ENCODE results near the gene SMAD9.

Gene SMAD9

DNA sequence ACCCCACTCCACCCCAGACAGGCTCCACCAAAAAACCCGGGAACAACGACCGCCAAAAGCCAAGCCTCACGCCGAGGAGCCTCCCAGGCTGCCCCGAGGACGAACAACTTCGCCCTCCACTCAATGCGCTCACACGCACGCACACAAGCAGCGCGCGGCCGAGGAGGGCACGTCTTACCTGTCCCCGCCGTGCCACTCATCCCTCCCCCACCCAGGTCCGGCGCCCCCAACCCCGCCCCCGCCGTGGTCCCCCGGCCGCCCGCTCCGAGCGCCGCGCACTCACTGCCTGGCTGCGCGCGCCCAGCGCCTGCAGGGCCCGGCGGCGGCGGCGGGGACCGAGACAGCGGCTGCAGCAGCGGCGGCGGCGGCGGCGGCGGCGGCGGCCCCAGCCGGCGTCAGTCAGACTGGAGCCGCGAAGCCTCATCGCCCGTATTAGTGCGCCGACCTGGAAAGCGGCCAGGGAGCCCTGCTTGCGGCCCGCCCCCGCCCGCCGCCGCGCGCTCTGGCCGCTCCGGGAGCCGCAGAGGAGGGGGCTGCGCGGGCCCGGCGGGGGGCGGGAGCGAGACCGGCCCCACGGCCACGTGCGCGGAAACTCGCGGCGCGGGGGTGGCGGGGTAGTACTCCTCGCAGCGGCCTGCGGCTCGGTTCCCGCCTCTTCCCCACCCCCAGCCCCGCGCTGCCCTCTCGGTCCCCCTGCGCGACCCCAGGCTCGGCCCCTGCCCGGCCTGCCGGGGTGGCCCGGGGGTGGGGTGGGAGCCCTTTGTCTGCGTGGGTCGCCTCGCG lies at the start of gene SMAD9:
SMAD9 (minus strand) TSS at position 406 of the 783 bp plus-strand sequence. CDS start 40,549 bp downstream, outside the sequence.
- no peak for DNase-seq

DNA sequence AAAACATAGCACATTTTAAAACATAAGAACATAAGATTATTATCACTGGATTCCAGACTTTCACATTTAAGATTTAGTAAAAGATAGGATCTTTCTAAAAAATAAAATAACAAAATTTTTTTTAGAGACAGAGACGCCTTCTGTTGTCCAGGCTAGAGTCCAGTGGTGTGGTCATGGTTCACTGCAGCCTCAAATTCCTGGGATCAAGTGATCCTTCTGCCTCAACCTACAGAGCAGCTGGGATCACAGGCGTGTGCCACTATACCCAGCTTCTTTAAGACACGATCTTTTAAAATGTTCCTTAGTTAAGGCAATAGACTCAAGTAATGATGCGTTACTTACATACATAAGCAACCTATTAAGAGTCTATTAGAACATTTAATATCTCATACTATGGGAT lies 46.4 kb upstream of the SMAD9 start:
- DNase-seq: no peak

DNA sequence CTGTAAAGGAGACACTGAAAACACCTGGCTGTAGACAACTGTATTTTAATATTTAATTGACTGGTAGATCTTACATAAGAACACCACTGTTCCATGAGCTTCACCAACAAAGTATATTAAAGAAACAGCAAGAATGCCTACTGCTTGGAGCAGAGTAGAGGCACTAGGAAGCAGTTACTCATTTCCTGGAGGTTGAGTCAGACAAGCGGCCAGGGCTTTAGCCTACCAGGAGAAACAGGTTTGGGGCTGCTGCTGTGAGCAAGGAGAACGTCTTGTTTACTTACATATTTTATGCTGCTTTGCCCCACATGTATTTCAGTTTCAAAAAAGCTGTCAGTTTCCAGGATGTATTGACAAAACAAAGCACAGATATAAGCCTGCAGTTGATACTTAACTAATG lies 45.7 kb upstream of the SMAD9 start:
- no peak for DNase-seq

DNA sequence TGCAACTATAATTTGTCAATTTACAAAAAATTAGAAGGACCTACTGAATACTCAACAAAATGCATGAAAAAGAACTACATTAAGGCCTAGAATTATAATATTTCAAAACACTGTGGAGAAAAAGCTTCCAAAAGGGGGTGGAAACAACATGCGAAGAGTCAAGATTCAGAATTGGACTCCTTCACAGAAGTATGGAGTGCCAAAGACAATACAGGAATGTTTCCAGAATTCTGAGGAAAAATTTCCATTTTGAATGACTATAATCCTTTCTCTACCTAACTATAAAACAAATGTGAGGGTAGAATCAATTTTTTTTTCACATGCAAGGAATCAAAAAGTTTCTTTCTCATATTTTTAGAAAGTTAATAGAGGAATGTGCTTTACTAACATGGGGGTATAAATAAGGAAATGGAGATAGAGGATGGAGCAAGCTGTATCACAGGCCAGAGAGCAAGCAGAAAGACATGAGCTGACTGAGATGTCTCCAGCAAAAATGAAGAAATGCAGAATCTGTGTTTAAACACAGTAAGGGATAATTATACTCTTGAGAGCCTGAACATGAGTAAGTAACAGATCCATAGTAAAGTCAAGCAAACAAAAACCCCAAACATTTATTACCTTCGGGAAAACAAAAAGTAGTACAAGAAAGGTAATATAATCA lies 39.5 kb upstream of the SMAD9 start:
- DNase-seq: no peak

DNA sequence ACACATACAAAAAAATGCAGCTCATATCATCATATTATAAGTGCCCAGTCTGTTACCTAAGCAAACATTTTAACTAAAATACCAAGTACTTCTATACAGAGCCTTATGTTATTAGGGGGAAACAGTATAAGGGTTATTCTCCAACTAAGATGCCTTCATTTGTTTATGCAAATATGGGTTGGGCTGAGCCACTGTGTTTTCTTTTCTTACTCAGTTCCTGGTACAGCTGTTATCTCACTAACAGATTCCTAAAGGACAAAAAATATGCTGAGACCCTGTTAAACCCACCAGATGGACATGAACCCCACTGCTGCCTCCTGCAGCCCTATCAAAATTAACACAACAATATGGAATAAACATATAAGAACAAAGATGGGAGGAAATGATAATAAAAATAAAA lies 34.5 kb upstream of the SMAD9 start:
- DNase-seq: no peak

DNA sequence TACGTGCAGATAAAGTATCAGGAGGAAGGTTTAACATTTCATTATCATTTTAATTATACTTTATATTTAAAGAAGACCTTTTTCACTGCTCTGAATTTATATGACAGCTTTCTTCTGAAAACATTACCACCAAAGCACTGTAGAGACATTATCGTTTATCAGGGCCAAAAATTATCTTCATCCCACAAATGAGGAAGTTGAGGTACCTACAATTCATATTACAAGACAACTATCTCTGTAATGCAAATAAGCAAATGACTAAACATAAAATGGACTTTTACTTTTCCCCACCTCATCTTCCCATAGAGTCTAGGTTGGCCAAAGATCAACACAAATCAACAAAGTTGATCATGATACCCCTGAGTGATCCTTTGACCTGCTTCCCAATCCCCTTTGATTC lies 30.9 kb upstream of the SMAD9 start:
- DNase-seq: no peak

DNA sequence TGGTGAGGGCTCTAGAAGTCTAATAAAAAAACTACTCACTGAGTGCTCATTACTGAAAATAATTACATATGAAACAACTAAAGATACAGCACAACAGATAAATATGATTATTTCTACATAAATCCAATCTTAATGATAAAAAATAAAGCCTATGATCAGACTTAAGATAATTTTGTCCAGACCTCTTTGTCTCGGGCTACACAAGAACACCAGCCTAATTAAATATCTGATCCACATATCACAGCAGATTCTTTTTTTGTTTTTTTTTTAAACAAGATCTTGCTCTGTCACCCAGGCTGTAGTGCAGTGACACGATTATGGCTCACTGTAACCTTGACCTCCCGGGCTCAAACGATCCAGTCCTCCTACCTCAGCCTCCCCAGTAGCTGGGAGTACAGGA lies 30.3 kb upstream of the SMAD9 start:
- DNase-seq: no peak

DNA sequence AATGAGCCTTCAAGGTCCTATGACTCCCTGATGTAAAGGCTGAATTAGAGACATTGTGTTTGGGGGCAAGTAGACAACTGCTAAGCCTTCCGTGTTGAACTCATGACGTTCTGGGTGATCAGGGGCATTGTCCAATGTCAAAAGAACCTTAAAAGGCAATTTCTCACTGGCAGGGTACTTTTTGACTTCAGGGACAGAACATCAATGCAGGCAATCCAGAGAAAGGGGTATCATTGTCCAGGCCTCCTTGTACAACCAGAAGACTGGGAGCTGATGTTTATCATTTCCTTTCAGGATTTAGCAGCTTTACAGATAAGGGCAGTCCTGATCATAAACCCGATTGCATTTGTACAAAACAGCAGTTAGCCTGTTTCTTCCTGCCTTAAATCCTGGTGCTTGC lies 25.0 kb upstream of the SMAD9 start:
- DNase-seq: no peak

DNA sequence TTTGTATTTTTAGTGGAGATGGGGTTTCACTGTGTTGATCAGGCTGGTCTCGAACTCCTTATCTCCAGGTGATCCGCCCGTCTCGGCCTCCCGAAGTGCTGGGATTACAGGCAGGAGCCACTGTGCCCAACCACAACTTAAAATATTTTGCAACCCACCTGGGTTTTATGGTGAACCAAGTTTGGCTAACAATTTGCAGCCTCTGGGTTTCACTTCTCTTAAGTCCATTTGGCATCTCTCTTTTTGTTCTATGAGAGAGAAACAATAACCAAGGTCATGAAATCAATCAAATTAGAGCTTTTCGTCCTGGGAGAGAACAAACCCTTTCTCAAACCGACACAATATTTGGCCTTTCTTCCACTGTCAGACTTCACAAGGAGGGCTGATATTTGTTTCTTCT lies 5.6 kb upstream of the SMAD9 start:
- DNase-seq: no peak

DNA sequence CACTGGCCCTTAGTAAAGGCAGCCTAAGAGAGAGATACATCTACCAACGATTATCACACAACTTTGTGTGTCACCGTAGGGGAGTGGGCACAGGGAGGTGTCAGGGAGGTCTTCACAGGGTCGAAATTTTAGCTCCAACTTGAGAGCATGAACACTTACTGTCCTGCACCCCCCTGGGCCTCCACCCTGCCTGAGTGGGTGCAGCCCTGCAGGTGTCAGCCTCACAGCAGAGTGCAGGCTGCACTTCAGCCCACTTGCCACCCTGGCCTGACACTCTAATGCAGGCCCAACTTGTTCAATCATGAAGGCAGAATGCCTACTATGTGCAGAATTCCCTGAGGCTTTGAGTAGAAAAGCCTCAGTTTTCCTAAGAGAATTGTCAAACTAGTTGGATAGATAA lies 4.0 kb upstream of the SMAD9 start:
- no peak for DNase-seq

DNA sequence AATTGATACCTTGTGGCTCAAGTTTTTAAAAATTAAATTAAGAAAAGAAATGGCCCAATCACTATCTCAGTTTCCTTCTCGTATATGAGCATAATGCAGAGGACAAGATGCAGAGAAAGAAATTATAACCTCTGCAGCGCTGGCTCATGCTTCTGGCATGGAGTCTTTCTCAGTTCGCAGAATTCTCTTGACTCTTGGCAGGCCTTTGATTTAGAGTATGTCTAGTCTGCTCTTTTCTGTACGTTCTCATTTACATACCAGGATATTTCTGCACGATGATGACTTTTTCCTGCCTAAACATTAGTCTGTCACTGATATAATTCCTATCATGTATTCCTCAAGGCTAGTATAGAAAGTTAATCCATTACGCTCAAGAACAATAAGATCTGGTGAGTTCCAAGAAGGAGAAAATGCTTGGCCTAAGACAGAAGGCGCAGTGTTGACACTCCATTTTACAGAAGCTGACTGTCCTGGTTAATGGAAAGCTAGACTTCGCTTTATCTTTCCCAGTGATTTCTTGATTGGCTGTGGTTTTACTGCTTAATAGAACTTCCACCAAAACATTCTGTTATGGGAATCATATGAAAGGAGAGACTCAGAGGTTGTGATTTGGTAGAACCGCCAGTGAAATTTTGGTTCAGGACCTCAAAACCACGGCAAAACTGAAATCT lies 1.7 kb upstream of the SMAD9 start:
- DNase-seq: no peak

DNA sequence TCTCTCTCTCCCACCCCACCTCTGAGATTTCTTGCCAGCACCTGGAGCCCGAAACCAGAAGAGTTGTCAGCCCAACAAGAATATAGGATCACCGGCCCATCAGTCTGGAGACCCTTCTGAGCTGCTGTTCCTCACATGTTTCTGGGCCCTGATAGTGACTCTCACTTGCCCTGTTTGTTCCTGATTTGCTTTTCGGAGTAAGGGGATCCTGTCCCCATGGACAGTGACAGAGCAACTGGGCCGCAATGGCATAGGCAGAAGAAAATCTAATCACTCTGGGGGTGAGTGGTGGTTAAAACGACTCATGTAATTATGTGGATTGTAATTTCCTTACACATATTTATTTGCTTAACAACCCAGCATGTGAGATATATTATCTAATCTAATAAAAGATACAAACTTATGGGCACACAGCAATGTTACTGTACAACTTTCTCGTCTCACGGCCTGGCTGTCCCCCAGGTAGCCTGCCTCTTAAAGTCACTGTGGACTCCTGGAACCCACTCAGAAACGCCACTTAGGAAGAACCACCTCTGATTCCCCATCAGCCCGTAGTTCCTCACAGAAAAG lies 663 bp upstream of the SMAD9 start:
- no peak for DNase-seq

DNA sequence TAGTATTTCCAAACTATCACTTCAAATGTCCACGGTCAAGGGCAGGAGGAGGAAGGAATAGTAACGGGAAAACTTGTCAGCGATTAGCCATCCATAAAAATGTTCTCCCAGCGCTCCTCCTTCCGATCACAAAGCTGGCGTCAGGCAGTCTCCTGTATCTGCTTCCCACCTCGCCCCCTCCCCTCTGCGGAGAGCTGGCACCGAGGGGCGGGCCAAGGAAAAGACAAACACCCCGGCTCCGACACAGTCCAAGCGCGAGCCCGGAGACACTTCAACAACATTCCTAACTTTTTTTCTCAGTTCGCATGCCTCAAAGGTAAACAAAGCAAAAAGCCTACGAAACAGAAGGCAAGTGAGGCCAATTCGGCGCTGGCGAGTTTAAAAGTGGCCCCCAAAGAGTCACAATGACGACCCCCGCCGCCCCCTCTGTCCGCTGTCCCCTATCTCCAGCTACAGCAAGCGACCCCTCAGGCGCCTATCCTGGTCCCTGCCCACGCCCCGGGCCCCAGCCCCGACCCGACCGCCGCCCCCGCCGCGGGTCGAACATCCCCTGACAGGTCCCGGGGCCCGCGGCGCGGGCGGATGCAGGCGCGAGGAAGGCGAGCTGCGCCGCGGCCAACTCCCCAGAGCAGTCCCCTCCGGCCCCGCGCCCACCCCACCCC lies 736 bp downstream of the SMAD9 start:
- no peak for DNase-seq

DNA sequence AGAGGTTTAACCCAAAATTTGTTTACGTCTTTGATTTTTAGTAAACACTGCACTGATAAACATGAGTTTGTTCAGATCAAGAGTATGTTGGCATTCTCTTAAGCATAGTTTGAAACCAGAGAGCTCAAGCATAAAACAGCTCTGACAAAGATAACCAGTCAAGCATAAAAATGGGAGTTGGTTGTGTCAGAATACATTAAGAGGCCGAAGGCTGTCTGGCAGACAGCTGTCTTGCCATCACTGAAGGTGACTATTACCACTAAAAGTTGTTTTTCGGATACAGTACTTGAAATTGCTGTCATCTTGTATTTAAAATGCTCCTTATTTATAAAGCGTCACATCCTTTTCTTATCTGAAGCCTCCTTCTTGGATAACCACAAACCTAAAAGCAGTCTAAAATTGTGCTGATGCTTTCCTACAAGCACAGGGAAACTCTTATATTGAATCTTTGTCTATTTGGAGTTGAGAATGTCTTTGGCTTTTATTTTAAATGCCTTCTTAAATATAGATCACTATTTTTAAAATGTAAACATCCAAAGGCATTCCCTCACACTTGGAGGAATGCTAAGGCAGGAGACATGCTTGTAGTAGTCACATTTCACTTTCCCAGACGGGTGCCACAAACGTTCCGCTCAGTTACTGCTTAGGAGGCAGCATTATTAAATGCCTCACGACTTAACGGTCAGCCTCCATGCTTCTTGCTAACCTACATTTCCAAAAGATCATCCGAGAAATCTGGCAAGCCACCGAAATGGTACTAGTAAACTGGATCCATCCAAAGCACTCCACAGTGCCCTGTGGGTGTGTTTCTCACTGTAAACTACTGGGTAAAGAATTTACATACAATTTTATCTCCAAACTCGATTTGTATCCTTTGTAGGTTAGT lies 1.5 kb downstream of the SMAD9 start:
- DNase-seq: no peak

DNA sequence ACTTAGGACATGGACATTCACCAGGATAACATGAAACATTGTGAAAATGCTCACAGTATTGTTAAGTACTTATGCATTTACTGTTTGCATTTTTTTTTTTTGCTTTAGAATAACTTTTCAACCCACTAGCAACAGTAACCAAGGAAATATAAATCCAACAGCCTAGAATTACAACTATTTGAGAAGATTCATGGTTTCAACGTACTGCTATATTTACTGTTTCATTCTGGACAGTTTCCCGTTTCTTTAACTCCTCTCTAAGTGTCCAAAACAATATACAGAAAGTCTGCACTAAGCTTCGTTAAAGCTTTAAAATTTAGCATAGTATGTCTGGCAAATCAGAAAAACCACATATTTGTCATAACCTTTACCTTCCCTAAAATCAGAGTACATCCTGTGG lies 2.7 kb downstream of the SMAD9 start:
- DNase-seq: no peak

DNA sequence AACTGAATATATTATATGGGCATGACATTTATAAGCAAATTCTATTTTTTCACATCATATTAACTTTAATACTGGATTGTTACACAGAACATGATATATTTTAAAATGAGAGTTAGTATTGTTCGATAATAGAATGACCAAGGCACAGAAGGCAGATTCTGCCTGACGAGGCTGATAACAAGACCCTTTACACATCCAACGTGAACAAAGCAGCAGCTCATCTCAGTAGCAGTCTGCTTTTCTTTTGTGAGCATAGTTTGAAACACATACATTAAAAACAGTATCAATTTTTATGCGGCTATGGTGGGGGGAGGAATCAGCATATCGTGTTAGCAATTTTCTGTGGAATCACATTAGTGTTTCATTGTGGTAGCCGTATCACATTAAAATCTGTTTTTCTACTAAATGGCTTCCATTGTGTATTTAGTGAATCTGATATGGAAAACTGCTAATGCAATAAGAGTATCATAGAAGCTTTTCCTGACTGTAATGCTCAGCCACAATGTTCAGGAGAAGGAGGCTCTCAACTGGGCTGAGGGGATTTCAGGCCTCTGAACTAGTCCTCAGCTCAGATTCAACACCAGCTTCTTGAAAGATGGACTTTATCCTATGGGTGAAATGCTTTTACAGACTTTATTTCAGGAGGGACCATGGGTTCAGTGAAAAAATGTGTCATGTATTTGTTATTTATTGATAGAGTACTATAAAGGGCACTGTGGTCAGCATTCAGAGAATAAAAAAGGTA lies 4.0 kb downstream of the SMAD9 start:
- DNase-seq: no peak

DNA sequence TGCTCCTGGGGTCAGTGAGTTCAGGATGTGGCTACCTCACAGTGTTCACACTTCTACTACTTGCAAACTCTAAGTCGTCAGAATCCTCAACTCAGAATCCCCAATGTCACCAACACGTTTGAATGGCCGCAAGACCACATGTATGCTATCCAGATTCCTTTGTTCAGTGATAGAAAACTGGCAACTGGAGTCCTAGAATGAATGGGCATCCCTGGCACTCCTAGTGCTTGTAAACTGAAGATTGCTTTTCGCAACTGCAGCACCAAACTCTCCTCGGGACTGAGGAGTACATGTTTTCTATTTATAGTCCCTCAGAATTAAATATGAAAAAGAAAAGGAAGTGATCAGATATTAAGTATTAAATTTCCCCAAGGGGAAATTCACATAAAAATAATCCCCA lies 4.9 kb downstream of the SMAD9 start:
- no peak for DNase-seq

DNA sequence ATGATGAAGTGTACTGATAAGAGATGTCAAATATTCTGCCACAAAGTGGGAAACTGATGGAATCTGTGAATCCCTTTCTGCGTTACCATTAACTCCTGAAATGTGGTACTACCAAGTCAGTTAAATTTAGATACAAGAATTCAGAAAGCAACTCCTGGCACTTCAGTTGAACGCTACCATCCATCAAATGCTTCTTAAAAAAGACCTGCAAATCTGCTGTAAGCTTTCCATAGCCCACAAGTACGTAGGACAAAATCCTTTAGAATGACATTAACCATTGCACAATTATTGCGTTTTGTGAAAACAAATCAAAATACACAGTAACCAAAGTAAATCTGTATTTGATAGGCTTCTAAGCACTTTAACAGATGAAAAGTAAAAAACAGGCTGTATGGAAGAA lies 5.4 kb downstream of the SMAD9 start:
- no peak for DNase-seq

DNA sequence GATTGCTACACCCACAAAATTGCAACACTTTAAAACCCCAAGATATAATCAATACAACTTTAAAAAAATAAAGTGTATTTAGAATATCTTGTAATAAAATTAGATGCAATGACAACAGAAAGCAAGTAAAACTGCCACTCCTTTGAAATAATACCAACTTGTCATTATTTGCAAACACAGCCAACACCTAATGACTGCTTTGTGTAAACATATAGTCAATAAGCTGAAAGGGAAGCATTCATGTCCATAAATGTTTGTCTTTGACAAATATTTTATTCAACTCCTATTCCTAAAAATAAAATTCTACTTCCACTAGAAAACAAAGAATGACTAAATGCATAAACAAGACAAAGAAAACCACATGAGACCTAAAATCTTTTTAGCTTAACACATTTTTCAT lies 6.6 kb downstream of the SMAD9 start:
- no peak for DNase-seq

DNA sequence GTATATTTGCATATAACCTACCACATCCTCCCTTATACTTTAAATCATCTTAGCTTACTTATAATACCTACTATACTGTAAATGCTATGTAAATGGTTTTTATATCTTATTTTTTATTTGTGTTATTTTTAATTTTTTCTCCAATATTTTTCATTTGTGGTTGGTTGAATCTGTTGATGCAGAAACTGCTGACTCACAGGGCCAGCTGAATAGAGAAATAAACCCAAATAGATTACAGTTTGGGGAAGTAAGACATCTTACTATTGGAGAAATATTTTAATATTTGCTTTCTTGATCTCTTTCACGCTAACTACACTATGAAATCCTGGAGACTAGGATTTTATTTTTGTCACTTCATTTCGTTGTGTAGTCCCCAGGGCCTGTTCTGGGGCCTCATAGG lies 7.1 kb downstream of the SMAD9 start:
- DNase-seq: no peak

DNA sequence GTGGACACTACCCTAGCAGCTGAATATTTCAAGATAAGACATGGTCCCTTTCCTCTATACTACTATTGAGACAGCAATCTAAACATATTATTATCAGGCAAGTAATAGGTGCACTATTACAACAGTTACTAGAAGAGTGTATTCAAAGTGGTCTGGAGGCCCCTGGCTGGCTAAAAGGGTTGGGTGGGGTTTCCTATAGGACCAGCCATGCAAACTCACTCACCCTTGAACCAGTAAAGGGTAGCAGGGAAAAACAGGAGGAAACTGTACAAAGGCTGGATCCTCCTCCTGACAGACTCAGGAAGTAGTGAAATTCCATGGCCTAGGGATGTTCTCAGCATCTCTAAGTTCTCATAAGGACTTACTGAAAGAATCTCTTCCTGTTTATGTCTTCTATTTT lies 7.7 kb downstream of the SMAD9 start:
- DNase-seq: no peak

DNA sequence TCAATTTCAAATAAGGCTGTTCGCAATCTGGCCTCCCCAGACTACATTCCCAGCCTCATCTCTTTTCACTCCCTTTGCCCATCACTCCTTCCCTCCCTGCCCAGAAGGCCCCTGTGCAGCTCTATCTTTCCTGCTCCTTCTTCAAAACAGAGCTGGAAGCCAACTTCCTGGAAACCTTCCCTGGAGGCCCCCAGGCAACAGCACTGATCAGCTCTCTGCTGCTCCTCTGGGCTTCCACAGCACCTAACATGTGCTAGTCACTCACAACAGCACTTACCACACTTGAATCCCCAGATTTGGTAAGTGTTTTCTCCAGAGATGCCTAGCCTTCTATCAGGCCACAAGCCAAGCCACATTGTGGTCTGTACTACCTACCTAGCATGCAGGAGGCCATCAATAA lies 9.5 kb downstream of the SMAD9 start:
- no peak for DNase-seq

Measured in stimulated activated naive CD4-positive, alpha-beta T cell (primary cell).